PFSK-1 (cell line): ENCODE data around the gene ALG6.

Source experiments
- FOXP2 ChIP-seq: optimal IDR thresholded peaks from 2 replicates; pipeline ENCODE3; 2011; ENCODE audit warnings: borderline replicate concordance, control low read depth, inconsistent platforms; ENCODE audit not compliant: insufficient read depth; ENCODE audit errors: extremely low read length, extremely low read depth
- POLR2AphosphoS5 ChIP-seq: IDR thresholded peaks from 2 replicates; pipeline ENCODE4 v1.6.1; 2012; ENCODE audit warnings: low read depth, mild to moderate bottlenecking, control low read depth, low read length, moderate library complexity
- REST ChIP-seq, 2 experiments: IDR thresholded peaks; 2 replicates each; pipeline versions ENCODE4 v1.6.1 to v1.8.0; 2011 to 2012; ENCODE audit warnings: low read depth in 2 of 2, low read length in 2 of 2, control low read depth in 1 of 2, inconsistent platforms in 1 of 2, mild to moderate bottlenecking in 1 of 2, moderate library complexity in 1 of 2; ENCODE audit not compliant: insufficient read depth in 1 of 2
- SIN3A ChIP-seq: IDR thresholded peaks from 2 replicates; pipeline ENCODE4 v1.6.1; 2012; ENCODE audit warnings: mild to moderate bottlenecking, low read length, moderate library complexity, borderline replicate concordance; ENCODE audit not compliant: insufficient read depth
- TAF1 ChIP-seq: IDR thresholded peaks from 2 replicates; pipeline ENCODE4 v1.6.1; 2012; ENCODE audit warnings: low read length, control low read depth, borderline replicate concordance; ENCODE audit not compliant: insufficient read depth

Gene ALG6

DNA sequence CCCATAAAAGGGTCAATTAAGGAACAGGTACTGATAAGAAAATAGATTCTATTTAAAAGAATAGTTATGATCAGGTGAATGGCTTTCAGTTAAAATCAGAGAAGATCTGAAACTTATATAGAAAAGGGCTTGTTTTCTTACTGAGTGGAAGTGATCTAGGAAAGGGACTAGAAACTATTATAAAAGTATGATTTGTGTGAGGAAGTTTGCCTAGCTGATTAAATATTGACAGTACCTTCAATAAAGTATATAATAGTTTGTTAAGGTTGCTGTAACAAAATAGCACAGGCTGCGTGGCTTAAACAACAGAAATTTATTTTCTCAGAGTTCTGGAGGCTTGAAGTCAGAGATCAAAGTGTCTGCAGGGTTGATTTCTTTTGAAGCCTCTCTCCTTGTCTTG is 5.4 kb upstream of the ALG6 start:
- TF ChIP-seq TAF1 = no peak
- TF ChIP-seq FOXP2 = no peak
- TF ChIP-seq POLR2AphosphoS5 = no peak
- TF ChIP-seq REST (IDR thresholded peaks at IDR 0.05; ENCODE audit: insufficient read depth in 1 of 2, low read depth in 2 of 2, low read length in 2 of 2) = no peak
- TF ChIP-seq SIN3A = no peak

GRCh38 chr1:63362578-63362977 is 4.8 kb upstream of the ALG6 start:
- TF ChIP-seq POLR2AphosphoS5 = no peak
- no peak for TF ChIP-seq REST (IDR thresholded peaks at IDR 0.05; ENCODE audit: insufficient read depth in 1 of 2, low read depth in 2 of 2, low read length in 2 of 2)
- no peak for TF ChIP-seq FOXP2
- TF ChIP-seq TAF1 = no peak

GRCh38 chr1:63363014-63363413 is 4.4 kb upstream of the ALG6 start:
- TF ChIP-seq REST (IDR thresholded peaks at IDR 0.05; ENCODE audit: insufficient read depth in 1 of 2, low read depth in 2 of 2, low read length in 2 of 2) (no peak), SIN3A (no peak), TAF1 (no peak), POLR2AphosphoS5 (no peak), FOXP2 (no peak)

DNA sequence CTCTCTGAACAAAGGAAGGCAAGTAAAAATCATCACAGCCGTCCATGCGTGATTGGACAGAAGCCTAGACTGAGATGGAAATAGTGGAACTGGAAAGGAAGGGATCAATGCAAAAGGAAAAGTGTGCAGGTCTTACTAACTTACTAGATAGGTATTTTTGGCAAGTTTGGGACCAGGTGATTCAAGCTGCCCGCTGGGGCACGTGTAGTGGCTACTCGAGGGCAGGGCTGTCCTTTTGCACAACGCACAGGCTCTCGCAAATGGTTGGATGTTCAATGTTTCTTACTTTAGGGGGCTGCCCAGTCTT is 566 bp upstream of the ALG6 start:
- TF ChIP-seq TAF1 (no peak), SIN3A (no peak)

- no peak for TF ChIP-seq FOXP2
- no peak for TF ChIP-seq SIN3A
- TF ChIP-seq TAF1 = no peak
- no peak for TF ChIP-seq POLR2AphosphoS5
- TF ChIP-seq REST (IDR thresholded peaks at IDR 0.05; ENCODE audit: insufficient read depth in 1 of 2, low read depth in 2 of 2, low read length in 2 of 2) = no peak
Measured at GRCh38 chr1:63368131-63368530, 704 bp downstream of the ALG6 start.

GRCh38 chr1:63379583-63379982 is 12.2 kb downstream of the ALG6 start:
- no peak for TF ChIP-seq FOXP2
- TF ChIP-seq REST (IDR thresholded peaks at IDR 0.05; ENCODE audit: insufficient read depth in 1 of 2, low read depth in 2 of 2, low read length in 2 of 2) = no peak
- TF ChIP-seq SIN3A = no peak
- no peak for TF ChIP-seq TAF1
- TF ChIP-seq POLR2AphosphoS5 = no peak
